SK-N-SH (cell line): ENCODE results near the gene GANC. TPM values are rescaled to one million over a fixed set of nuclear protein-coding genes. Genes with fewer than 3 reads are reported as not detected.

Source experiments
- CTCF ChIA-PET: fragments of 300-600, 350-600 bp; formaldehyde crosslinking; extraction: SDS; loops from one replicate; lab custom pipeline; 2021; lab: Yijun Ruan, JAX
- POLR2A ChIA-PET: fragments of 350-600 bp; sonication (Branson Sonifier 250); formaldehyde crosslinking; extraction: SDS; loops from one replicate; lab custom pipeline; 2020; ENCODE audit warnings: antibody characterized with exemption, inconsistent platforms; lab: Yijun Ruan, JAX
- DNase-seq: peaks from one replicate; pipeline ENCODE4 v3.0.0; 2012
- H2AFZ ChIP-seq: fragments of 200-600 bp; sonication (generic); 2 replicates; pipeline ENCODE4 v1.8.1; 2016; ENCODE audit warnings: antibody characterized with exemption, mild to moderate bottlenecking, low read depth
- H3F3A ChIP-seq: fragments of 200-600 bp; sonication (generic); replicated peaks from 2 replicates; pipeline ENCODE3; 2016; ENCODE audit warnings: antibody characterized with exemption, mild to moderate bottlenecking; ENCODE audit not compliant: insufficient read depth
- H3K27ac ChIP-seq, 2 experiments: fragments of 200-500 bp in 1 of 2; fragments of 200-600 bp in 1 of 2; sonication (Bioruptor generic) in 1 of 2; sonication (generic), shearing (Covaris generic) in 1 of 2; 2 replicates each; pipeline versions ENCODE4 v1.5.1 to v1.6.1; 2014 to 2016; ENCODE audit warnings: low read depth in 2 of 2, inconsistent platforms in 1 of 2, low read length in 1 of 2, mild to moderate bottlenecking in 1 of 2, mixed read lengths in 1 of 2
- H3K27me3 ChIP-seq: fragments of 200-600 bp; sonication (generic), shearing (Covaris generic); 2 replicates; pipeline ENCODE4 v1.6.1; 2016; ENCODE audit warnings: mixed run types; ENCODE audit not compliant: insufficient read depth
- H3K36me3 ChIP-seq, 2 experiments: fragments of 200-500 bp in 1 of 2; fragments of 200-600 bp in 1 of 2; sonication (Bioruptor generic) in 1 of 2; sonication (generic) in 1 of 2; replicated peaks in 1 of 2; 2 replicates each; pipeline versions ENCODE3 to v1.5.1; 2014 to 2016; ENCODE audit warnings: low read length in 1 of 2, mild to moderate bottlenecking in 1 of 2; ENCODE audit not compliant: insufficient read depth in 2 of 2, control insufficient read depth in 1 of 2
- H3K4me1 ChIP-seq, 2 experiments: fragments of 200-500 bp in 1 of 2; fragments of 200-600 bp in 1 of 2; sonication (Bioruptor generic) in 1 of 2; sonication (generic), shearing (Covaris generic) in 1 of 2; 2 replicates each; pipeline versions ENCODE4 v1.5.1 to v1.6.1; 2014 to 2016; ENCODE audit warnings: low read depth in 1 of 2, low read length in 1 of 2, mixed run types in 1 of 2; ENCODE audit not compliant: insufficient read depth in 2 of 2, control insufficient read depth in 1 of 2
- H3K4me2 ChIP-seq: fragments of 200-600 bp; sonication (generic), shearing (Covaris generic); 2 replicates; pipeline ENCODE4 v1.6.1; 2017; ENCODE audit warnings: mixed run types
- H3K4me3 ChIP-seq, 2 experiments: fragments of 200-500 bp in 1 of 2; fragments of 200-600 bp in 1 of 2; sonication (Bioruptor generic) in 1 of 2; sonication (generic), shearing (Covaris generic) in 1 of 2; 2 replicates each; pipeline versions ENCODE4 v1.5.1 to v1.8.1; 2014 to 2016; ENCODE audit warnings: low read depth in 2 of 2, inconsistent platforms in 1 of 2, low read length in 1 of 2, mild to moderate bottlenecking in 1 of 2, mixed read lengths in 1 of 2, moderate library complexity in 1 of 2
- H3K79me2 ChIP-seq: fragments of 200-600 bp; sonication (generic); 2 replicates; pipeline ENCODE4 v1.8.1; 2017; ENCODE audit warnings: mild to moderate bottlenecking; ENCODE audit not compliant: insufficient read depth
- H3K9ac ChIP-seq: fragments of 200-600 bp; sonication (generic); 2 replicates; pipeline ENCODE4 v1.6.1; 2017; ENCODE audit warnings: mixed run types
- H3K9me2 ChIP-seq: fragments of 200-600 bp; sonication (generic); 2 replicates; pipeline ENCODE4 v1.6.1; 2017; ENCODE audit warnings: mixed run types
- H3K9me3 ChIP-seq: fragments of 200-600 bp; sonication (generic); 2 replicates; pipeline ENCODE4 v1.6.1; 2017; ENCODE audit warnings: mixed run types, mild to moderate bottlenecking, moderate library complexity
- H4K20me1 ChIP-seq: fragments of 200-600 bp; sonication (generic); 2 replicates; pipeline ENCODE4 v1.6.1; 2017; ENCODE audit warnings: mild to moderate bottlenecking, mixed run types; ENCODE audit not compliant: insufficient read depth
- CHD2 ChIP-seq: fragments of 150-350 bp; IDR thresholded peaks from 2 replicates; pipeline ENCODE4 v1.6.1; 2018; ENCODE audit warnings: low read length; ENCODE audit not compliant: partially characterized antibody
- EP300 ChIP-seq, 2 experiments: IDR thresholded peaks; 2 replicates each; pipeline versions ENCODE4 v1.4.0 to v1.6.1; 2012; ENCODE audit warnings: borderline replicate concordance in 1 of 2, low read depth in 1 of 2, low read length in 1 of 2
- FOSL2 ChIP-seq: IDR thresholded peaks from 2 replicates; pipeline ENCODE4 v1.4.0; 2012; ENCODE audit warnings: low read depth, mild to moderate bottlenecking, moderate library complexity, borderline replicate concordance
- FOXJ3 ChIP-seq: sonication (generic); formaldehyde crosslinking; IDR thresholded peaks from 2 replicates; pipeline ENCODE4 v1.5.1; 2020; ENCODE audit warnings: mild to moderate bottlenecking, missing genetic modification reagents
- FOXM1 ChIP-seq: IDR thresholded peaks from 2 replicates; pipeline ENCODE4 v1.4.0; 2012; ENCODE audit warnings: low read depth, mild to moderate bottlenecking
- GABPA ChIP-seq: IDR thresholded peaks from 2 replicates; pipeline ENCODE4 v1.4.0; 2012; ENCODE audit warnings: low read depth, mild to moderate bottlenecking
- GATA2 ChIP-seq: sonication (generic); formaldehyde crosslinking; IDR thresholded peaks from 2 replicates; pipeline ENCODE4 v1.5.0; 2020; ENCODE audit warnings: mild to moderate bottlenecking, missing genetic modification reagents
- IRF3 ChIP-seq: fragments of 150-350 bp; IDR thresholded peaks from 2 replicates; pipeline ENCODE4 v1.6.1; 2016; ENCODE audit warnings: mild to moderate bottlenecking, low read depth, low read length
- JUND ChIP-seq: IDR thresholded peaks from 2 replicates; pipeline ENCODE4 v1.4.0; 2012
- MAX ChIP-seq: IDR thresholded peaks from 2 replicates; pipeline ENCODE4 v1.4.0; 2012; ENCODE audit warnings: low read depth
- MEF2A ChIP-seq: IDR thresholded peaks from 2 replicates; pipeline ENCODE4 v1.4.0; 2012; ENCODE audit warnings: low read depth, borderline replicate concordance
- MXI1 ChIP-seq: IDR thresholded peaks from 2 replicates; pipeline ENCODE4 v1.6.1; 2012; ENCODE audit warnings: mild to moderate bottlenecking, low read depth, low read length, improper control_type of control experiment
- NRF1 ChIP-seq: IDR thresholded peaks from 2 replicates; pipeline ENCODE4 v1.6.1; 2012; ENCODE audit warnings: low read depth, mild to moderate bottlenecking, low read length
- PBX3 ChIP-seq: IDR thresholded peaks from 2 replicates; pipeline ENCODE4; 2012
- POLR2AphosphoS5 ChIP-seq: IDR thresholded peaks from 2 replicates; pipeline ENCODE4 v1.6.1; 2012; ENCODE audit warnings: low read depth, low read length
- RAD21 ChIP-seq: IDR thresholded peaks from 2 replicates; pipeline ENCODE4 v1.6.1; 2012; ENCODE audit warnings: mild to moderate bottlenecking, low read length
- RCOR1 ChIP-seq: fragments of 150-350 bp; IDR thresholded peaks from 2 replicates; pipeline ENCODE4 v1.6.1; 2017; ENCODE audit warnings: antibody characterized with exemption, low read length
- REST ChIP-seq: IDR thresholded peaks from 2 replicates; pipeline ENCODE4 v1.6.1; 2012; ENCODE audit warnings: mild to moderate bottlenecking, low read depth, low read length, moderate library complexity
- RFX5 ChIP-seq: IDR thresholded peaks from 2 replicates; pipeline ENCODE4 v1.6.1; 2012; ENCODE audit warnings: mild to moderate bottlenecking, improper control_type of control experiment, low read length
- SMC3 ChIP-seq: IDR thresholded peaks from 2 replicates; pipeline ENCODE4 v1.6.1; 2012; ENCODE audit warnings: low read depth, low read length, improper control_type of control experiment
- TCF12 ChIP-seq: IDR thresholded peaks from 2 replicates; pipeline ENCODE4 v1.4.0; 2012
- TEAD4 ChIP-seq: IDR thresholded peaks from 2 replicates; pipeline ENCODE4 v1.4.0; 2012; ENCODE audit warnings: mild to moderate bottlenecking, borderline replicate concordance; ENCODE audit not compliant: insufficient read depth
- USF1 ChIP-seq: IDR thresholded peaks from 2 replicates; pipeline ENCODE4 v1.4.0; 2012; ENCODE audit warnings: low read depth, borderline replicate concordance
- YY1 ChIP-seq: IDR thresholded peaks from 2 replicates; pipeline ENCODE4 v1.4.0; 2012; ENCODE audit warnings: low read depth, mild to moderate bottlenecking
- ZBTB33 ChIP-seq: IDR thresholded peaks from 2 replicates; pipeline ENCODE4 v1.4.0; 2012; ENCODE audit warnings: low read depth, borderline replicate concordance
- WGBS: methylation state at CpG from one replicate; pipeline ENCODE4 v1.1.6; 2017; ENCODE audit warnings: low lambda C conversion rate; 5-methylcytosine and 5-hydroxymethylcytosine counted together
- polyA plus RNA-seq, 3 experiments: library from polyadenylated mRNA; depleted of rRNA; stranded (reverse); fragments of >200 nt; gene quantifications; 2 replicates each; pipeline ENCODE4 v1.2.3, GENCODE V29; 2012

The GANC gene
- polyA plus RNA-seq, 1 of the 3 experiments (the other 2 are of a cell fraction): 6.8 TPM

GRCh38 chr15:42348083-42348482, 75.1 kb downstream of the GANC start:
- Histone ChIP-seq H3K9me2 (no peaks in the 10 kb centered on the region), H4K20me1 (no peaks in the 10 kb centered on the region), H3K36me3 (peaks cover 0 to 2% of the 10 kb centered on the region in 2 experiments), H3K27me3 (no peaks in the 10 kb centered on the region), H3K9ac (peak overlapping the region; percentile 9; the same call in 1 of the 2 replicates), H2AFZ (peak overlapping the region; percentile 33; the same call in 1 of the 2 replicates), H3K9me3 (no peaks in the 10 kb centered on the region), H3K4me2 (0 out of 2 replicates have a peak overlapping the region, but pooled peaks have one; percentile 1), H3K4me3 (no peak overlapping the region), H3K27ac (peak overlapping the region in 1 of 2 experiments; percentile 86; a peak in 3 of 4 replicates), H3F3A (peaks cover 35% of the 10 kb centered on the region), H3K4me1 (peaks cover 0 to 10% of the 10 kb centered on the region in 2 experiments; a peak in 2 of 4 replicates), H3K79me2 (no peaks in the 10 kb centered on the region)
- WGBS: 15% methylated on average over 5 of the region's 5 CpGs
- CTCF ChIA-PET: interaction anchor here (0.7 kb wide), 1 partner anchor 75 kb away, joined by 3 read pairs; the partner anchor contains the start of genes GANC and TMEM87A
- DNase-seq: no peak
- POLR2A ChIA-PET: no interaction called here
- no peak for TF ChIP-seq RCOR1
- no peak for TF ChIP-seq USF1
- TF ChIP-seq PBX3: peak; percentile 83
- TF ChIP-seq NRF1: no peak
- TF ChIP-seq IRF3: no peak
- no peak for TF ChIP-seq MEF2A
- peak; percentile 93 for TF ChIP-seq FOSL2
- no peak for TF ChIP-seq FOXJ3 (CRISPR knock-in tag)
- TF ChIP-seq FOXM1: no peak
- TF ChIP-seq YY1: no peak
- no peak for TF ChIP-seq MXI1
- no peak for TF ChIP-seq CHD2
- peak; percentile 90 for TF ChIP-seq TCF12
- no peak for TF ChIP-seq GATA2 (CRISPR knock-in tag)
- TF ChIP-seq SMC3: no peak
- TF ChIP-seq POLR2AphosphoS5: peak; percentile 56; the same call in 1 of the 2 replicates
- TF ChIP-seq REST: no peak
- TF ChIP-seq ZBTB33: no peak
- peak; percentile 82 for TF ChIP-seq JUND
- TF ChIP-seq MAX: peak; percentile 30; the same call in 1 of the 2 replicates
- no peak for TF ChIP-seq GABPA
- no peak for TF ChIP-seq RAD21
- no peak for TF ChIP-seq RFX5
- TF ChIP-seq EP300 (IDR thresholded peaks at IDR 0.05; ENCODE audit: borderline replicate concordance in 1 of 2, low read depth in 1 of 2, low read length in 1 of 2): peak in 1 of 2 experiments; percentile 67; a peak in 2 of 4 replicates
- peak; percentile 54; the same call in 1 of the 2 replicates for TF ChIP-seq TEAD4
